HS-5 (cell line): ENCODE results near the gene DDN.

Experiments used
- DNase-seq: peaks from one replicate; pipeline ENCODE4 v3.0.0-alpha.2; 2012; ENCODE audit warnings: low read depth

Gene DDN

DNA sequence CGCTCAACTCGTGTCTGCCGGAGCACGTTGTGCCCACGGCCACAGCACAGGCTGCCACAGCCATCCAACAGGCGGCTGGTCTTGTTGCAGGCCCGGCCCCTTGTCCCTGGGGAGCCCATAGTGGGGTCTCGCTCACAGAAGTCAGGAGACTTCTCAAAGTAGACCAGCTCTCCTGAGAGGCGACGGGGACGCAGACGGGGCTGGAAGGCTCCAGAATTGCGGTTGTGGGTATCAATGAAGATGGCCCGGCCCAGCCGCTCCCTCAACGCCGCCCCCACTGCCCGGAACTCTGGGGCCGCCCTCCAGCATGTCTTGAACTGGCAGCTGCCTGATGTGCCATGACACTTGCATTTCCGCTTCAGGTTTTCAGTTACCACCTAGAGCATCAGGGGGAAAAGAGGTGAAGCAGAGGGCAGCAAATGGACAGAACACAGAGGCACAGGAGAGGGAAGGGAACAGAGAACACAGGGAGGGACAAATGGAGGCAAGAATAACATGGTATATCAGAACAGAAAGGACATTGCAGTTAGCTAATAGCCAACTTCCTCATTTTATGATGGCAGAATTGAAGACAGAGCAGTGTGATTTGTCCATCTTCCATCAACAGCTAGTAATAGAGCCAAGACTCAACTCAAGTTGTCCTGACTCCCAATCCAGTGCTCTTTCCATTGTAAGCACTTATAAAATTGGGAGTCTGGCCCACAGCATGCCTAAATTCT lies 32.8 kb downstream of the DDN start:
- no peak for DNase-seq

DNA sequence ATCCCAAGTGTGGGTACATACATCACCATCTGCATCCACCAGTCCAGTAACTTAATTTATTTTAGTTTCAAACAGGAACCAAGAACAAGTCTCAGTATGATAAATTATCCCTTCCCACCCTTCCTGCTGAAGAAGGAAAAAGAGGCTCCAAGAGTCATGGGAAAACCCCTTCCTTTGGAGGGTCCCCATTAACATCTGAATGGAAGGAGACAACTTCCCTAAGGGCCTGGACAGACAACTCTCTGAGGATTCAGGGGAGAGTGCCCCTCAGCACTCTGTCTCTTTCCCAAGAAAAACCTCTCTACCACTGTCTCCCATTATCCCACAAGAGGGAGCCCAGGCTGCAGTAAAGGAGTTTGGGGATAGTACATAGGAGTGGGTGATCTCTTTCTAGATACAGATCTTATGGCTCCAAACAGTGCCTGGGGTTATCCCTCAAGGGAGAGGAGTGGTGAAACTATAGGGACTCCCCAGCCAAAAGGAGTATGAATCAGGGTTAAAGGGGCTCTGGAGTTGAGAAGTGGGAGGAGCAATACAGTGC lies 33.8 kb downstream of the DDN start:
- no peak for DNase-seq

DNA sequence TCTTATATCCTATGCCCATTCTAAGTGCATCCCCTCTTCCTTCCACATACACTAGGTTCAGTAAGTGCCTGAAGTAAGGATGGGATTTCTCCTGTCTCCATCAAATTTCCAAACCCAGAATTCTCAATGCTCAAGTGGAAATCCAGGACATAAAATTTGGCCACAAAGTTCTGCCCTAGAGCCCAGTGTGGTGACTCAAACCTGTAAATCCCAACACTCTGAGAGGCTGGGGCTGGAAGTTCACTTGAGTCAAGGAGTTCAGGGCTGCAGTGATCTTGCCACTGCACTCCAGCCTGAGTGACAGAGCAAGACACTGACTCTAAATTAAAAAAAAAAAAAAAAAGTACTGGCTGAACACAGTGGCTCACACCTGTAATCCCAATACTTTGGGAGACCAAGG lies 37.4 kb downstream of the DDN start:
- DNase-seq = no peak

DNA sequence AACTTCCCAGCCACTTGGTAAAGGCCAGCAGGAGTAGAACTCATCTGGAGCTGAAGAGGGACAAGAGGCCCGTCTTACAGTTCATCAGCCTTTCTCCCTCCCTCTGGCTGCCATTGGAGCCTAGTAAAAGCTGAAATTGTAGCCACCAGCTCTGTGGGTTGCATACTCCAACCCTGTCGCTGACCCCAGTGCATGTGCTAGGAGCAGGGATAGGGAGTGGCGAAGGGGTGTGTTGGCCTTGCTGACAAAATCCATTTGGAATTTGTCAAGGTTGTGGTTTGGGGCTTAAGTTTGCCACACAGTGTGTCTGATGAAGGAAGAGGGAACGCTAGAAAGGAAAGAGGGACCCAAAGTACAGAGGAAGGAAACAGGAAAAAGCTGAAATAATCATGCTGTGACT lies 37.8 kb downstream of the DDN start:
- DNase-seq = no peak

DNA sequence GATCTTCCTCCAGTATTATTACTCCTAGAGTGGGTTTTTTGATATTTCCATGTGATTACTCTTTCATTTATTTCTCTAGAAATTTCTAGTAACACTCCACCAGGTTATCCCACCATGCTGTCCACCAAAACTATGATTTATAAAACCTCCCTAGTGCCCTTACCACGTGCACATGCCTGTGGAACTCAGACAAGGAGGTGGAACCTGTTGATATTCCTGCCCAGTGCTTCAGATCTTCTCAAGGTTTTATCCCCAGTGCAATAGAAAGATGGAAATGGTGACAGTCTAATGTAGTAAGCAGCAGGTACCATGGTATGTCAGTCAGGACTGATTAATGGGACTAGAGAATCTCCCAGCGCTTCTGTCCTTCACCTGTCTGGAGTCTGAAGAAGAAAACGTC lies 38.3 kb downstream of the DDN start:
- DNase-seq = no peak

DNA sequence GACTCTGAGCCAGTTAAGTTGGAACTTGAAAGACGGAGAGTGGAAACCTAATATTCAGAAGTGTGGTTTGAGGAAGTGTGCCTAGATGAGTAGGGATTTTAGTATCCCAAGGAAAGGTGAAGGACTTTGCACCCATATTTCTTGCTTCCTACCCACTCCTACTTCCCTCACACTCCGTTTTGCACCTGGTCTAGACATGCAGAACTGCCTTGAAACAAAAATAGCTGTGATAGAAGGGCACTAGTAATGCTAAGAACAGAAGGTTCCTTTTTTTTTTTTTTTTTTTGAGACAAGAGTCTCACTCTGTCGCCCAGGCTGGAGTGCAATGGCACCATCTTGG lies 41.2 kb downstream of the DDN start:
- DNase-seq = no peak

DNA sequence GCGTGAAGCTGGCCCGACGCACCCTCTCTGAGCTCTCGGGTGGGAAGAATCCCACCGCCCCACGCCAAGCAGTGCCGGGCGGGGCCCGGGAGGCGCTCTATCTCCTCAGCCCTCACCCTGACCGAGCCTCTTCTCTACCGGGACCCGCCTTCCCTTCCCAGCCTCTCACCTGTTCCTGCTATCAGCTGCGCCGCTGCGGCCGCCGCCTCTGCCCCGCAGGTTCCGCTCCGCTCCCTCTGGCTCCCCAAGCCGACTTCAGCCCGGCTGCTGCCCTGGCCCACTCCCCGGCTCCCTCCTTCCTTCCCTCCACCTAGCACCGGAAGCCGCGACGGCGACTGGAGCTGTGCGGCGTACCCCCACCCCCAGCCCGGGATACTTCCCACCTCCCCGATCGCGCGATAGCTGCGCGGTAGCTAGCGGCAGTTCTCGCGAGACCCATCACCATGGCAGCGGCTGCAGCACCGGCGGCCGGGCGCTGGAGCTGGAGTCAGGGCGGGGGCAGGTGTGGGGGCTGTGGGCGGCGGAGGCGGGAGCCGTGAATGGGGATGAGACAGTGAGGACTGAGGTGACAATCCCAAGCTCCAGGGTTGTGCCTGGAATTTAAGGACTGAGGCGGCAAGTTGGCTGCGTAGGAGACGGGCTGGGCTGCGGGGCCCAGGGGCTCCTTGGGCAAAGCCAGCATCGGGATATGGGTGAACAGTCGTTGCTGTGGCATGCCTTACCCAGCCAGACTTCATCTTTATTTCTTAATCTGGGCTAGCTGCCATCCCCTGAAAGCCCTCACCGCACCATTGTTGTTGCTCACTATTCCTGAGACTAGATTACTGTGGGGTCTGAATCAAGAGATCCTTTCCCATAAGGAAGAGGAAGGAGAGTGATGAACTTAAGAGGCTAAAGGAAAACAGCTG lies 41.8 kb downstream of the DDN start, which contains the start of gene ARF3:
TSS of gene ARF3 (minus strand) at position 347 of the 908 bp plus-strand sequence. CDS start 16,392 bp downstream, outside the sequence.
- peak; percentile 54 for DNase-seq

DNA sequence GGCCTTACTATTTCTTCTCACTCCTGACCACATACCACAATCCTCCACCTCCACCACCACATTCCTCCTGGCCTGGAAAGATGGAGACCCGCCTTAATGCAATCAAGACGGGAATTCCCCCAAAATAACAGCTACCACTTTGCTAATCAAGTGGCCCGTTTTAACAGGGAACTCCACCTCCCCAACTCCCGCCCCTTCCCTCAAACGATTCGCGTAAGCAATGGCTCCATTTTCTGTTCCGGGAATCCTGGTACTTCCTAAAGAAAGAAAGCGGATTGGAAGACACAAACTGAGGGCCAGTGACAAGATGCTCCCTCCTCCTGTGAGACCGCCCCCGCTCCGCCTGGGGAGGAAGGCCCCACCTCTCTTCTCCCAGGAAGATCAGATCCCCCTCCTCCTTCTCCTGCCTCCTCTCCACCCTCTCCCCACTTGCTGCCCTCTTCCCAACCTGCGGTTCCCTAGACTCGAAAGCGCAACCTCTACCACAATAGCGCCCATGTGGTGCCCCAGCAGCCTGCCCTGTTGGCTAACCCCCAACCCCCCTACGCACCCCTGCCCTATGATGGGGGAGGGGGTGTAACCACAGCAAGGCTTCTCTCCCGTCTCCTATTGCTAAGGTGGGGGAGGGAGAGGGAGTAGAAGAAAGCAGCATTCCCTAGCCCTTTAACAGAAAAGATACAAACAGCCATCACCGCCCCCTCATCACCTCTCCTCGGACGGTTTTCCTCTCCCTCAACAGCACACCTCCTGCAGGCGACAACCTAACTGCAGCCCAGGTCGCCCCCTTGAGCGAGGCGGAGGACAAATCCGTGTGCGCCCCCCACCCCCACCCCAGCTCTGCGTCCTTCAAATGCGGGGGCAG lies 42.7 kb downstream of the DDN start:
- peak; percentile 83 for DNase-seq

DNA sequence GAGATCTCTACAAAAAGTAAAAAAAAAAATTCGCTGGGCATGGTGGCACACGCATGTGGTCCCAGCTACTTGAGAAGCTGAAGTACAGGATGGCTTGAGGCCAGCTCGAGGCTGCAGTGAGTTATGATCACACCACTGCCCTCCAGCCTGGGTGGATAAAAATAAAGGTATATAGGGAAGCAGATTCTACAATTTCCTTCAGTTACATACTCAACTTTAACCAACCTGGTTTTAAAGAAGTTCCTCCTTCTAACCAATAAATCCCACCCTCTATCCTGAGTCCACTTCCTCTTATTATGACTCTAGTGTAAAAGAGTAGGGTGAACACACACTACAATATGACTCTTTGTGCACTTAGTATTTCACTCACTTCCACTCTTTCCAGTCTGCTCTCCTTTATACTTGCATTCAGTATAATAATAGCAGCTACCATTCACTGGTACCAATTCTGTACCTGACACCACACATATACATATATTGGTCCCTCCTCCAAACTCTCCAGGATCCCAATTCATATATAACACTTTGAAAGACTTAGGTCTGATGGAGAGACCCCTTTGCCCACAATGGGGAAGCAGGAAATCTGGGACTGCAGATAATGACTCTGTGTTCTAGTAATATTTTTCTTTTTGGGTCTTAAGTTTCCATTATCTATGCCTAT lies 44.2 kb downstream of the DDN start:
- DNase-seq = no peak

DNA sequence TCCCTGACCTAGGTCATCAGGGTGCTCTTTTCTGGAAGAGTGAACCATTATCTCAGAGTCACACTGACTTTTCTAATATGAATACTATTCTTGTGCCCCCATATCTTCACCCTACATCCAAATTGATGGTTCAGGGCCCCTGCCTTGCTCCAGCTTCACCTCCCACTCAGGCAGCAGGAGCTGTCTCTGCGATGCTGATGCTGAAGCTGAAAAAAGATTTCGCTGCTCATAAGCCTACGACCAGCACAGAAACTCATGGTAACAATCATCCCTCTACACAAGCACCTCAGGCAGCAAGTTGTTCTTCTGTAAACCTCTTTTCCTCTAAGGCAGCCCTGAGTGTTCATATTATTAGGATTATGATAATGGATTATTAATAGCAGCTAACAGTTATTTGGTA lies 45.1 kb downstream of the DDN start:
- no peak for DNase-seq

DNA sequence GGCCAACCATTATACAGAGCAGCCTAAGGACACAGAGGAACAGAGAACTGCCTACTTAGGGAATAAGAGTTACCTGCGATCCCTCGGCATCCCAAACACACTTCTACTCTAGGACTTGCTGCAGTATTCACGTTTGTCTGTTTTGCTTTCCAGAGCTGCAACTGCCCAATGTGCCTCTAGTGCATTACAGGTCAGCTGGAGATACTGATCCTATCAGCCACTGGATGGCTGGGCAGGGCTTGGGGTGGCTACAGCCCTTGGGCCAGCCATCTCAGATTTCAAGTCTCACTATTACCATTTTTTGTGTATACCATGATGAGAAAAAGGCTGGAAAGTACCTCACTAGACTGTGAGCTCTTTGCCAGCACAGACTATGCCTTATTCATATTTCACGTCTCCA lies 46.5 kb downstream of the DDN start:
- DNase-seq = no peak

DNA sequence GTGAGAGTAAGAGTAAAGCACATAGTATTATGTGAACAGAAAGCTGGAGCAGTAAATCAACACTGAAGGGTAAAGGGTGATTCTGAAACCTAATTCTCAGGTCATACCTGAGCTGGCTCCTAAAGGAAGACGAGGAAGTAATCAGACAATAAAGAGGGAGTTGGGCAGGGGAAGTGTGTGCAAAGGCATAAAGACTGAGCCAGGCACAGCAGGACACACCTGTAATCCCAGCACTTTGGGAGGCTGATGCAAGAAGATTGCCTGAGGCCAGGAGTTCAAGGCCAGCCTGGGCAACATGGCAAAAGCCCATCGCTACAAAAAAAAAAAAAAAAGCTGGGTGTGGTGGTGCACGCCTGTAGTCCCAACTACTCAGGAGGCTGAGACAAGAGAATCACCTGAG lies 51.4 kb downstream of the DDN start:
- no peak for DNase-seq

DNA sequence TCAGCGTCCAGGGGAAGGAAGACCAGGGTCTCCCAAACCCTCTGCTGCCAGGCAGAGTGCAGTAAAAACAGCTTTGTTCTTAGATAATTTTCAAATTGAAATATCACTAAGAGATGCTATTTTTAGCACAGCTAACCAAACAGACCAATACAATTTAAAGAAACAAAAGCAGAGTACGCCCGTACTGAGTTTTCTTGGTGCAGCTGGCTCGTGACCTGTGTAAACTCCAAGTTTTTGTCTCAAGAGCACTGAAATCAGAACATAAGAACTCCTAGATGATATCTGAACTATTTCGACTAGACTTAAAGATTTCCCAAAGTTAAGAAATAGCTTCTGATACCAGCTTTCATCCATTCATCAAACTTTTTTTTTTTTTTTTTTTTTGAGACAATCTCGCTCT lies 52.2 kb downstream of the DDN start:
- DNase-seq = no peak

DNA sequence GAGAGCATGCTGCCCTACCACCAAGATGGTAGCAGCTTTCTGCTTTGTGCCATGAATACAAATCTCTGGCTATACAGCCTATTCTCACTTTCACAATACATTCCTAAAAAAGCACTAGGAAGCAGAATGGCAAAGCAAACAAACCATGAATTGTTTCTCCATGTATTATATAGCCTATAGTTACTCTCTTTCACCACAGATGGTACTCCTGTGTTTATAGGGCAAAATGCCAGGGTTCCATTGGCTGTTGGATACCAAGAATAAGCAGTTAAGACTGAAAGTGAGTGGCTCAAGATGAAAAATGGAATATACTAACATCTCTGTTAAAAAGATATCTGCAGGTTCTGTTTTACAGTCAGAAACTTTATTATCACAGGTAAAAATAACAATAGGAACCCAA lies 53.0 kb downstream of the DDN start:
- DNase-seq = no peak
